CMK (cell line): ENCODE data around the gene NR1D1.

ENCODE experiments used
- DNase-seq: peaks from one replicate; pipeline ENCODE4 v3.0.0-alpha.2; 2010; ENCODE audit warnings: low read depth

NR1D1 gene

DNA sequence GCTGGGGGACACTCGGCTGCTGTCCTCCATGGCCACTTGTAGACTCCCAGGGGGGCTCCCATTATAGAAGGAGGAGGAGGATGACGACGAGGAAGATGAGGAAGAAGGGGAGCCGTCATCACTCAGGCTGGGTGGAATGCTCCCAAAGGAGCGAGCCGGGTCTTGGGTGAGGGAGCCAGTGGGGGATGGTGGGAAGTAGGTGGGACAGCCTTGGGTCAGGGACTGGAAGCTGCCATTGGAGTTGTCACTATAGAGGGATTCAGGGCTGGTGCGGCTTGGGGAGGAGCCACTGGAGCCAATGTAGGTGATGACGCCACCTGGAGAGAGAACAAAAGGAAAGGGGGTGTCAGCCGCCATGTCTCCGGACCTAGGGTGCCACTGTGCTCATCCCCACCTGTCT, 3.3 kb downstream of the NR1D1 start:
- no peak for DNase-seq

DNA sequence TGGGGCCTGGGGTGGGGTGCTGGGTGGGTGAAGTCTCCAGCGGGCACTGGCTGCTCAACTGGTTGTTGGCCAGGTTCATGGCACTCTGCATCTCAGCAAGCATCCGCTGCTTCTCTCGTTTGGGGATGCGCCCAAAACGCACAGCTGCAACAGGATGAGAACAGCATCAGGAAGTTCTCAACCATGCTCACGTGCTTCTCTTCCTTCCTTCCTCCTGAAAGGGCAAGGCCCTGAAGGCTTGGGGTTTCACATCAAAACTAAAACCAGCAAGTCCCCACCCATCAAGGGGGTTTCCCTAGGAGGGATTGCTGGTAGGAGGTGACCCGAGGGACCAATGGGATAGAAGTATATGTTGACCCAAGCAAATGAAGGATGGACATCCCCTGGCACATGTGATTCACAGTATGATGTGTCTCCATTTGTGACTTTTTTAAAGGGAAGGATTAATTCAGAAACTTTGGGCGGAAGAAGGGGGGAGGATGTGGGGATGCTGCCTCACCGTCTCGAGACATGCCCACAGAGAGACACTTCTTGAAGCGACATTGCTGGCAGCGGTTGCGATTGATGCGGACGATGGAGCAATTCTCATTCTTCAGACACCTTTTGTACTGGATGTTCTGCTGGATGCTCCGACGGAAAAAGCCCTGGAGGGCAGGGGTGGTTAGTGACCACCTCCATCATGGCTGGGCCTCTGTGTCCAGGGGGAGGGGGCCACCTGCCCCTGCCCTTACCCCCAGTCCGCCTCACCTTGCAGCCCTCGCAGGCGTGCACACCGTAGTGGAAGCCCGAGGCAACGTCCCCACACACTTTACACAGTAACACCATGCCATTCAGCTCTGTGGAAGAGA, 4.2 kb downstream of the NR1D1 start:
- DNase-seq = no peak

- no peak for DNase-seq
Observed at GRCh38 chr17:40095351-40095943, 4.9 kb downstream of the NR1D1 start.

GRCh38 chr17:40094874-40095273, 5.5 kb downstream of the NR1D1 start:
- DNase-seq = no peak

DNA sequence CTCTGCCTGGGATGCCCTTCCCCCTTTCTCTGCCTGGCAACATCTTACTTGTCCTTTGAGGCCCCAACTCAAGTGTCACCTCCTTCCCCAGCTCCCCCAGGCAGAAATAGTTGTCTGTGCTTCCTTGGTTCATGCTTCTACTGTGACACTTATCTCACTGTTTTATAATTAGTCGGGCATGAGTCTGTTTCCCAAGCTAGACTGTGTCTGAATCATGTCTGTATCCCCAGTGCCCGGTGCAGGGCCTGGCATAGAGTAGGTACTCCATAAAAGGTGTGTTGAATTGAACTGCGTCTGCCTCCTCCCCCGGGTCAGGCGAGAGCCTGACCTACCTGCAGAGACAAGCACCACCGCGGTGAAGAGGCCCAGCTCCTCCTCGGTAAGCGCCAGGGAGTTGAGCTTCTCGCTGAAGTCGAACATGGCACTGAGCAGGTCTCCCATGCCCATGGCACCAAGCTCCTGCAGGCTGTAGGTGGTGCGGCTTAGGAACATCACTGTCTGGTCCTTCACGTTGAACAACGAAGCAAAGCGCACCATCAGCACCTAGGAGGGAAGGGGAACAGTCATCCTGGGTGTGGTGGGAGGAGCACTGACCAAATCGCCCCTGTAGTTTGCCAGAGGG, 6.7 kb downstream of the NR1D1 start:
- no peak for DNase-seq

DNA sequence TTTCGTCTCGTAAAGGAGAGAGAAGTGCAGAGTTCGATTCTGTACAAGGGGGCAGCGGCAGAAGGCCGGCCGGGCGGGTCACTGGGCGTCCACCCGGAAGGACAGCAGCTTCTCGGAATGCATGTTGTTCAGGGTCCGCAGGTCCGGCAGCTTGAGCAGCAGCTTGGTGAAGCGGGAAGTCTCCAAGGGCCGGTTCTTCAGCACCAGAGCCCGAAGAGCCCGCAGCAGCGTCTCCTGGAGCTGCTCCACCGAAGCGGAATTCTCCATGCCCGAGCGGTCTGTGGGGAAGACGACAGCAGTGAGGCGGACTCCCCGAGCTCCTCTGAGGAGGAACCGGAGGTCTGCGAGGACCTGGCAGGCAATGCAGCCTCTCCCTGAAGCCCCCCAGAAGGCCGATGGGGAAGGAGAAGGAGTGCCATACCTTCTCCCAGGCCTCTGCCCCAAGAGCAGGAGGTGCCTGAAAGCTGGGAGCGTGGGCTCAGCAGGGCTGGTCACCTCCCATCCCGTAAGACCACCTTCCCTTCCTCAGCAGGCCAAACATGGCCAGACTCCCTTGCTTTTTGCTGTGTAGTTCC, 7.3 kb downstream of the NR1D1 start:
- DNase-seq = no peak

GRCh38 chr17:40092581-40092980, 7.8 kb downstream of the NR1D1 start:
- no peak for DNase-seq

- no peak for DNase-seq
Observed at GRCh38 chr17:40091691-40092397, 8.5 kb downstream of the NR1D1 start.

GRCh38 chr17:40090237-40091119, 9.9 kb downstream of the NR1D1 start:
- DNase-seq = no peak

- DNase-seq = no peak
Observed at GRCh38 chr17:40089077-40089895, 11.1 kb downstream of the NR1D1 start.

DNA sequence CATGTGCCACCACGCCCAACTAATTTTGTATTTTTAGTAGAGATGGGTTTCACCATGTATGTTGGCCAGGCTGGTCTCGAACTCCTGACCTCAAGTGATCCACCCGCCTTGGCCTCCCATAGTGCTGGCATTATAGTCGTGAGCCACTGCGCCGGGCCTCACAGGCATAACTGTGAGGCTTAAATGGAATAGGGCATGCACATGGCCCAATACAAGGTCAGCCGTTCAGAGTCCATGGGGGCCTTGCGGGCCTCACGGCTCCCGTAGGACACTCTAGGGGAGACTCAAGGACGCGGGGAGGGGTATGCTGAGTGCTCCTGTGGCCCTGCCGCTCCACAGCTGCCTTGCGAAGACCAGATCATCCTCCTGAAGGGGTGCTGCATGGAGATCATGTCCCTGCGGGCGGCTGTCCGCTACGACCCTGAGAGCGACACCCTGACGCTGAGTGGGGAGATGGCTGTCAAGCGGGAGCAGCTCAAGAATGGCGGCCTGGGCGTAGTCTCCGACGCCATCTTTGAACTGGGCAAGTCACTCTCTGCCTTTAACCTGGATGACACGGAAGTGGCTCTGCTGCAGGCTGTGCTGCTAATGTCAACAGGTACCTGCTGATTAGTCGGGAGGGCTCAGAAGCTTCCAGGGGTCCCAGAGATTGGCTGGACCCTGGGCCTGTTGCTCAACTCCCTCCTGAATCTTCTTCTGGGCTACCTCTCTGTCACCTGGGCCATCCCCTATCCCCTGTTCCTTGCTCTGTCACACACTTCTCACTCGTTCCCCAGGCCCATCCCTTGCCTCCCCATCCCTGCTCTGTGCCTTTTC, 12.3 kb downstream of the NR1D1 start:
- DNase-seq = no peak

- DNase-seq = no peak
Observed at GRCh38 chr17:40087049-40087794, 13.2 kb downstream of the NR1D1 start.

- no peak for DNase-seq
Observed at GRCh38 chr17:40086150-40087044, 14.0 kb downstream of the NR1D1 start.

GRCh38 chr17:40084477-40084876, 15.9 kb downstream of the NR1D1 start:
- no peak for DNase-seq

DNA sequence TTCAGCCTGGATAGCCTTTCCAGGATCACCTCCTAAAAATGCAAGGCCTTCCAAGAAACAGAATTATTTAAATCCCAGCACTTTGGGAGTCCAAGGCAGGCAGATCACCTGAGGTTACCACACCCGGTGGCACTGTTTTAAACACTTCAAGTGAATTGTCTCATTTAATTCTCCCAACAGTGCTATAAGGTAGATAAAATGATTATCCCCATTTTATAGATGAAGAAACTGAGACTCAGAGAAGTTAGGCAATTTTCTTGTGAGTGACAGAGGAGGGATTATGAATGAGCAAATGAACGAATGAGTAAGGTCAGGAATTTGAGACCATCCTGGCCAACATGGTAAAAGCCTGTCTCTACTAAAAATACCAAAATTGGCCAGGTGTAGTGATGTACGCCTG, 20.8 kb downstream of the NR1D1 start:
- no peak for DNase-seq

DNA sequence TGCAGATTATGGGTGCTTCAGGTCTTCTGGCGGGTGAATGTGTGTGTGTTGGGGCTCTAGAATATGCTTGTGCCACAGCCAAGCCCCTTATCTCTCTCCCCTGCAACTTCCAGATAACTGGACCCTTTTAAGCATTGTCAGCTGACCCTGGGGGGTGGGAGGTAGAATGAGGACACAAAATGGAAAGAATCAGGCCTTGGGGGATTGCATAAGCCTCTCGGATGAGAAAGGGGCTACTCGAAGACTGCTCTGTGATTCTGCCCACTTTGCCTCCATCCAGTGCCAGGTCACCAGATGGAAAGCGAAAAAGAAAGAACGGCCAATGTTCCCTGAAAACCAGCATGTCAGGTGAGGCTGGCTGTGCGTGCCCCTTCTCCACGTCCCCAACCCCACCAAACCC, 23.8 kb downstream of the NR1D1 start:
- no peak for DNase-seq

DNA sequence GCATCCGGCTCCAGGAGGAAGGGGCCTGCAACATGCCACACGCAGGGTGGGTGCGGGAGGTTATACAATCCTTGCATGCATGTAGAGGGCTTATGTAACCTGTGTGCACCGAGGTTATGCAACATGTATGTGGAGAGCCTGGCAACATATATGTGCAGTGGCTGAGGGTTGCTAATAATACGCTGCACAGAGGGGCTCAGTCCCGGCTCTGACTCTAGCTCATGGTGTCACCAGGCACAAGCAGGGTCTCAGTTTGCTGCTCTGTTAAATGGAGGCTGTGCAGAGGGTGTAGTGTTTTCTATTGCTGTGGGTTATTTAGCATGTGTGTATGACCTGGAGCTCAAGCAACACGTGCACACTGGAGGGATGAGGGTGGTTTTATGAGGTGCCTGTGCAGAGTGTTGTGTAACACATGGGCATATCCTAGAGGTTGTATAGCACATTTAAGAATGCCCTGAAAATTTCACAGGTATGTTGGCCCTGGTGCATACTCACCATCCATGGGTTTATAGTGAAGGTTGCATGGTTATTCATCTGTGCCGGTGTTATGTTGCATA, 24.4 kb downstream of the NR1D1 start:
- no peak for DNase-seq
